ENCODE data around the gene TRIM63.

Gene TRIM63

GRCh38 chr1:26070296-26070962 lies 3.0 kb upstream of the TRIM63 start:
- no peak overlapping the region for H3K4me3 ChIP-seq (replicated peaks in 1 of 2; ENCODE audit: low read depth in 2 of 2, low read length in 2 of 2)
- no peak for TF ChIP-seq CTCF (IDR thresholded peaks at IDR 0.05; ENCODE audit: low read depth, low read length)
- no peak for DNase-seq (ENCODE audit: low read depth in 2 of 2)

- no peak for DNase-seq (ENCODE audit: low read depth in 2 of 2)
- no peak for TF ChIP-seq CTCF (IDR thresholded peaks at IDR 0.05; ENCODE audit: low read depth, low read length)
- H3K4me3 ChIP-seq (replicated peaks in 1 of 2; ENCODE audit: low read depth in 2 of 2, low read length in 2 of 2), result no peak overlapping the region
Measured at GRCh38 chr1:26069941-26070295, 2.5 kb upstream of the TRIM63 start.

GRCh38 chr1:26066857-26067256 lies 573 bp downstream of the TRIM63 start:
- peak in 1 of 2 donors; percentile 72 for DNase-seq (ENCODE audit: low read depth in 2 of 2)
- TF ChIP-seq CTCF (IDR thresholded peaks at IDR 0.05; ENCODE audit: low read depth, low read length), result no peak
- H3K4me3 ChIP-seq (replicated peaks in 1 of 2; ENCODE audit: low read depth in 2 of 2, low read length in 2 of 2), result peak overlapping the region in 1 of 2 donors; percentile 31

- TF ChIP-seq CTCF (IDR thresholded peaks at IDR 0.05; ENCODE audit: low read depth, low read length), result no peak
- DNase-seq (ENCODE audit: low read depth in 2 of 2), result no peak
- H3K4me3 ChIP-seq (replicated peaks in 1 of 2; ENCODE audit: low read depth in 2 of 2, low read length in 2 of 2), result peak overlapping the region in 1 of 2 donors; percentile 29
Measured at GRCh38 chr1:26066160-26066559, 1.3 kb downstream of the TRIM63 start.

GRCh38 chr1:26064553-26064952 lies 2.9 kb downstream of the TRIM63 start:
- TF ChIP-seq CTCF (IDR thresholded peaks at IDR 0.05; ENCODE audit: low read depth, low read length), result no peak
- no peak for DNase-seq (ENCODE audit: low read depth in 2 of 2)
- no peak overlapping the region for H3K4me3 ChIP-seq (replicated peaks in 1 of 2; ENCODE audit: low read depth in 2 of 2, low read length in 2 of 2)

GRCh38 chr1:26060832-26061574 lies 6.4 kb downstream of the TRIM63 start:
- H3K4me3 ChIP-seq (replicated peaks in 1 of 2; ENCODE audit: low read depth in 2 of 2, low read length in 2 of 2), result no peak overlapping the region
- DNase-seq (ENCODE audit: low read depth in 2 of 2), result no peak
- TF ChIP-seq CTCF (IDR thresholded peaks at IDR 0.05; ENCODE audit: low read depth, low read length), result no peak

All from cardiac fibroblast (primary cell).